Lung (tissue), 12 donors: Measurements from ENCODE around the gene MLLT3. TPM values are rescaled to one million over a fixed set of nuclear protein-coding genes. Genes with fewer than 3 reads are reported as not detected.

Source experiments
- ATAC-seq: fragments of 200-7000 bp; cut with Tn5 transposase; one replicate; pipeline ENCODE4 v1.9.1; 2020; ENCODE audit warnings: moderate number of reproducible peaks; ENCODE audit not compliant: insufficient read depth, low FRiP score
- DNase-seq, 3 donors: peaks; one replicate each; pipeline ENCODE4 v3.0.0-alpha.2; 2013 to 2017
- H3K27ac ChIP-seq, 2 donors: one replicate each; pipeline ENCODE4 v1.5.1; 2013; ENCODE audit warnings: mild to moderate bottlenecking in 2 of 2, moderate library complexity in 2 of 2, control low read depth in 1 of 2, inconsistent platforms in 1 of 2, low read depth in 1 of 2, low read length in 1 of 2
- H3K27me3 ChIP-seq, 3 donors: one replicate each; pipeline ENCODE4 v1.5.1; 2013; ENCODE audit warnings: low read length in 2 of 3; ENCODE audit not compliant: control insufficient read depth in 3 of 3, insufficient read depth in 3 of 3
- H3K36me3 ChIP-seq, 4 donors: one replicate each; pipeline ENCODE4 v1.5.1; 2013; ENCODE audit warnings: low read length in 4 of 4, mild to moderate bottlenecking in 1 of 4, moderate library complexity in 1 of 4; ENCODE audit not compliant: control insufficient read depth in 4 of 4, insufficient read depth in 4 of 4
- H3K4me1 ChIP-seq, 5 donors: one replicate each; pipeline ENCODE4 v1.5.1; 2013; ENCODE audit warnings: low read length in 5 of 5, mild to moderate bottlenecking in 2 of 5, moderate library complexity in 1 of 5; ENCODE audit not compliant: control insufficient read depth in 5 of 5, insufficient read depth in 5 of 5
- H3K4me3 ChIP-seq: one replicate; pipeline ENCODE4 v1.5.1; 2013; ENCODE audit warnings: mild to moderate bottlenecking, control low read depth, moderate library complexity
- H3K9ac ChIP-seq, 2 donors: one replicate each; pipeline ENCODE4 v1.5.1; 2013; ENCODE audit warnings: low read length in 2 of 2, control low read depth in 1 of 2; ENCODE audit not compliant: insufficient read depth in 1 of 2
- H3K9me3 ChIP-seq, 4 donors: one replicate each; pipeline ENCODE4 v1.5.1; 2013; ENCODE audit warnings: low read length in 3 of 4, mild to moderate bottlenecking in 1 of 4, moderate library complexity in 1 of 4; ENCODE audit not compliant: control insufficient read depth in 4 of 4, insufficient read depth in 3 of 4
- WGBS, 2 donors: extraction: QIAGEN DNeasy Blood & Tissue Kit; methylation state at CpG; one replicate each; pipeline ENCODE4 v1.1.7; 2013; 5-methylcytosine and 5-hydroxymethylcytosine counted together
- polyA plus RNA-seq, 2 donors: library from polyadenylated mRNA; stranded (reverse); fragments of 200-250 nt; gene quantifications; one replicate each; pipeline ENCODE4 v1.2.1, GENCODE V29; 2013
- total RNA-seq, 2 donors: library from RNA; depleted of rRNA in 1 of 2; stranded (reverse); fragments of >200 nt in 1 of 2; gene quantifications; one replicate each; pipeline ENCODE4 v1.2.1, GENCODE V29; 2014 to 2021
- TF ChIP-seq, protein P1 (sequence below): IDR thresholded peaks from 2 replicates; pipeline ENCODE4 v1.5.1; 2012; ENCODE audit warnings: mild to moderate bottlenecking; ENCODE audit errors: control extremely low read depth, extremely low read depth
- donor health status: control.
- donor health status: control.
- donor health status: Bipolar disorder and iron deficiency.
- donor health status: healthy.
- donor health status: DM: yes; HTN: yes; CAD: no.

MLLT3 gene
- total and polyA plus RNA-seq, 4 donors: 7.1 to 43.1 (median 13.7) TPM

- TF ChIP-seq, protein P1, sequence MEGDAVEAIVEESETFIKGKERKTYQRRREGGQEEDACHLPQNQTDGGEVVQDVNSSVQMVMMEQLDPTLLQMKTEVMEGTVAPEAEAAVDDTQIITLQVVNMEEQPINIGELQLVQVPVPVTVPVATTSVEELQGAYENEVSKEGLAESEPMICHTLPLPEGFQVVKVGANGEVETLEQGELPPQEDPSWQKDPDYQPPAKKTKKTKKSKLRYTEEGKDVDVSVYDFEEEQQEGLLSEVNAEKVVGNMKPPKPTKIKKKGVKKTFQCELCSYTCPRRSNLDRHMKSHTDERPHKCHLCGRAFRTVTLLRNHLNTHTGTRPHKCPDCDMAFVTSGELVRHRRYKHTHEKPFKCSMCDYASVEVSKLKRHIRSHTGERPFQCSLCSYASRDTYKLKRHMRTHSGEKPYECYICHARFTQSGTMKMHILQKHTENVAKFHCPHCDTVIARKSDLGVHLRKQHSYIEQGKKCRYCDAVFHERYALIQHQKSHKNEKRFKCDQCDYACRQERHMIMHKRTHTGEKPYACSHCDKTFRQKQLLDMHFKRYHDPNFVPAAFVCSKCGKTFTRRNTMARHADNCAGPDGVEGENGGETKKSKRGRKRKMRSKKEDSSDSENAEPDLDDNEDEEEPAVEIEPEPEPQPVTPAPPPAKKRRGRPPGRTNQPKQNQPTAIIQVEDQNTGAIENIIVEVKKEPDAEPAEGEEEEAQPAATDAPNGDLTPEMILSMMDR: no peak
- no peaks in the 10 kb centered on the region for H3K9me3 ChIP-seq
- no peak overlapping the region for H3K9ac ChIP-seq
- no peak for ATAC-seq
- 84 to 86% methylated on average over 2 of the region's 2 CpGs for WGBS, 2 donors
- no peak overlapping the region for H3K27ac ChIP-seq
- peaks cover 0 to 11% (median 3%) of the 10 kb centered on the region in 5 donors for H3K4me1 ChIP-seq
- DNase-seq: no peak
- no peaks in the 10 kb centered on the region for H3K27me3 ChIP-seq
- H3K4me3 ChIP-seq: no peak overlapping the region
- no peaks in the 10 kb centered on the region for H3K36me3 ChIP-seq
These were observed 158.5 kb downstream of the MLLT3 start for GRCh38 chr9:20463823-20464222.

GRCh38 chr9:20462410-20462809, 159.9 kb downstream of the MLLT3 start:
- TF ChIP-seq, protein P1: no peak
- ATAC-seq (no peak), DNase-seq (no peak)
- Histone ChIP-seq H3K36me3 (no peaks in the 10 kb centered on the region), H3K27me3 (no peaks in the 10 kb centered on the region), H3K4me1 (peaks cover 0 to 6% (median 3%) of the 10 kb centered on the region in 5 donors), H3K27ac (no peak overlapping the region), H3K9me3 (no peaks in the 10 kb centered on the region), H3K9ac (no peak overlapping the region), H3K4me3 (no peak overlapping the region)
- WGBS, 2 donors: 95% methylated on average over 3 of the region's 3 CpGs

GRCh38 chr9:20447291-20447690, 175.0 kb downstream of the MLLT3 start:
- Histone ChIP-seq H3K9ac (no peak overlapping the region), H3K9me3 (no peaks in the 10 kb centered on the region), H3K4me1 (peaks cover 0 to 6% (median 0%) of the 10 kb centered on the region in 5 donors), H3K36me3 (peaks cover 0 to 3% (median 0%) of the 10 kb centered on the region in 4 donors), H3K27ac (no peak overlapping the region), H3K4me3 (no peak overlapping the region), H3K27me3 (no peaks in the 10 kb centered on the region)
- DNase-seq (no peak), ATAC-seq (no peak)
- TF ChIP-seq, protein P1: no peak

GRCh38 chr9:20446248-20446647, 176.1 kb downstream of the MLLT3 start:
- 76 to 86% methylated on average over 5 of the region's 5 CpGs for WGBS, 2 donors
- Histone ChIP-seq H3K9me3 (no peaks in the 10 kb centered on the region), H3K9ac (no peak overlapping the region), H3K4me3 (no peak overlapping the region), H3K4me1 (peaks cover 0 to 6% (median 0%) of the 10 kb centered on the region in 5 donors), H3K27me3 (no peaks in the 10 kb centered on the region), H3K36me3 (peaks cover 0 to 3% (median 0%) of the 10 kb centered on the region in 4 donors), H3K27ac (no peak overlapping the region)
- TF ChIP-seq, protein P1: no peak
- DNase-seq (no peak), ATAC-seq (no peak)
